Fibroblast of lung (primary cell): ENCODE measurements around the gene ZNRF1. TPM values are rescaled to one million over a fixed set of nuclear protein-coding genes. Genes with fewer than 3 reads are reported as not detected.

Experiments
- DNase-seq, 2 donors: peaks; one replicate each; pipeline versions ENCODE4 v3.0.0 to v3.0.0-alpha.2; 2010; ENCODE audit warnings: low read depth in 2 of 2
- H2AFZ ChIP-seq: 2 replicates; pipeline ENCODE4 v1.5.1; 2012; ENCODE audit warnings: low read length, control low read depth, inconsistent platforms
- H3K27ac ChIP-seq: 2 replicates; pipeline ENCODE4 v1.5.1; 2011; ENCODE audit warnings: low read length, control low read depth; ENCODE audit not compliant: insufficient read depth
- H3K27me3 ChIP-seq: 2 replicates; pipeline ENCODE4 v1.5.1; 2011; ENCODE audit warnings: mild to moderate bottlenecking, low read length; ENCODE audit not compliant: control insufficient read depth, insufficient read depth
- H3K36me3 ChIP-seq: 2 replicates; pipeline ENCODE4 v1.5.1; 2011; ENCODE audit warnings: low read length; ENCODE audit not compliant: control insufficient read depth, insufficient read depth
- H3K4me1 ChIP-seq: 2 replicates; pipeline ENCODE4 v1.5.1; 2011; ENCODE audit warnings: low read length; ENCODE audit not compliant: control insufficient read depth, insufficient read depth; ENCODE audit errors: extremely low read depth
- H3K4me2 ChIP-seq: 2 replicates; pipeline ENCODE4 v1.5.1; 2011; ENCODE audit warnings: low read length, control low read depth; ENCODE audit not compliant: insufficient read depth; ENCODE audit errors: extremely low read depth
- H3K4me3 ChIP-seq, 4 experiments: fragments of 200-600 bp in 1 of 4; sonication (generic) in 1 of 4; replicated peaks in 1 of 4; 2 replicates each; pipeline ENCODE4 v1.5.1; 2011 to 2016; ENCODE audit warnings: low read length in 4 of 4, low read depth in 3 of 4, mild to moderate bottlenecking in 3 of 4, control low read depth in 2 of 4, inconsistent platforms in 1 of 4, mixed read lengths in 1 of 4; ENCODE audit not compliant: insufficient read depth in 1 of 4; ENCODE audit errors: control extremely low read depth in 1 of 4
- H3K79me2 ChIP-seq: 2 replicates; pipeline ENCODE4 v1.5.1; 2012; ENCODE audit warnings: mild to moderate bottlenecking, low read length, inconsistent platforms; ENCODE audit not compliant: control insufficient read depth, insufficient read depth
- H3K9ac ChIP-seq: 2 replicates; pipeline ENCODE4 v1.5.1; 2011; ENCODE audit warnings: mild to moderate bottlenecking, low read length, control low read depth; ENCODE audit not compliant: insufficient read depth
- H3K9me3 ChIP-seq: 2 replicates; pipeline ENCODE4 v1.5.1; 2012; ENCODE audit warnings: low read depth, low read length; ENCODE audit not compliant: control insufficient read depth, insufficient read depth
- H4K20me1 ChIP-seq: 2 replicates; pipeline ENCODE4 v1.5.1; 2011; ENCODE audit warnings: low read length; ENCODE audit not compliant: control insufficient read depth, insufficient read depth; ENCODE audit errors: extremely low read depth
- CTCF ChIP-seq, 2 donors: IDR thresholded peaks in 1 of 2; conservative IDR thresholded peaks in 1 of 2; 1 replicate in 1 of 2; 2 replicates in 1 of 2; pipeline ENCODE4 v1.5.1; 2011 to 2012; ENCODE audit warnings: low read length in 2 of 2, control low read depth in 1 of 2, inconsistent platforms in 1 of 2, low read depth in 1 of 2, mild to moderate bottlenecking in 1 of 2
- EZH2 ChIP-seq: IDR thresholded peaks from 2 replicates; pipeline ENCODE4 v1.5.1; 2012; ENCODE audit warnings: low read length, control low read depth, mild to moderate bottlenecking; ENCODE audit errors: missing control alignments
- polyA plus RNA-seq, 2 donors: library from polyadenylated mRNA; depleted of rRNA in 1 of 2; stranded (reverse) in 1 of 2; unstranded in 1 of 2; fragments of >200 nt; gene quantifications; 2 replicates each; pipeline ENCODE4 v1.2.1, GENCODE V29; 2011 to 2012; ENCODE audit warnings: missing spikeins in 1 of 2
- total RNA-seq: library from RNA; depleted of rRNA; stranded (reverse); fragments of >200 nt; gene quantifications from 2 replicates; pipeline ENCODE4 v1.2.1, GENCODE V29; 2014

ZNRF1 gene
- total and polyA plus RNA-seq, 2 donors (not counting 1 experiment from before 2014, with no cell fraction given) = 21.0 to 21.1 TPM

GRCh38 chr16:75147968-75148310, 149.1 kb downstream of the ZNRF1 start:
- Histone ChIP-seq H3K9me3 (no peaks in the 10 kb centered on the region), H3K4me1 (no peaks in the 10 kb centered on the region), H3K27ac (no peak overlapping the region), H3K27me3 (peaks cover 3% of the 10 kb centered on the region), H3K79me2 (peaks cover 5% of the 10 kb centered on the region), H4K20me1 (no peaks in the 10 kb centered on the region), H3K36me3 (no peaks in the 10 kb centered on the region), H3K4me3 (peak overlapping the region; percentile 41 to 99 (median 85)), H3K4me2 (peak overlapping the region; percentile 74), H2AFZ (peak overlapping the region; percentile 29), H3K9ac (no peak overlapping the region)
- DNase-seq = no peak
- TF ChIP-seq EZH2 (no peak), CTCF (conservative IDR thresholded peaks at IDR 0.05 in 1 of 2, IDR thresholded peaks at IDR 0.05 in 1 of 2; ENCODE audit: low read depth in 1 of 2, low read length in 2 of 2) (no peak)

GRCh38 chr16:75148311-75149195, 149.7 kb downstream of the ZNRF1 start, which contains the start of gene ZFP1:
Gene ZFP1 (plus strand): TSS chr16:75148524. CDS start chr16:75152952, 4,428 bp downstream.
- H3K79me2 ChIP-seq = peaks cover 5% of the 10 kb centered on the region
- H3K36me3 ChIP-seq = no peaks in the 10 kb centered on the region
- peak within 1 kb of the TSS; percentile 91 for H3K9ac ChIP-seq
- H3K27me3 ChIP-seq = peaks cover 3% of the 10 kb centered on the region
- no peaks in the 10 kb centered on the region for H3K9me3 ChIP-seq
- H4K20me1 ChIP-seq = no peaks in the 10 kb centered on the region
- peak within 1 kb of the TSS; percentile 74 for H3K27ac ChIP-seq
- H3K4me3 ChIP-seq = peak within 1 kb of the TSS; percentile 75 to 99 (median 85)
- peak within 1 kb of the TSS; percentile 81 for H3K4me2 ChIP-seq
- DNase-seq = peak; percentile 85 to 93
- H3K4me1 ChIP-seq = no peaks in the 10 kb centered on the region
- H2AFZ ChIP-seq = peak within 1 kb of the TSS; percentile 96
- TF ChIP-seq EZH2 = no peak
- TF ChIP-seq CTCF (conservative IDR thresholded peaks at IDR 0.05 in 1 of 2, IDR thresholded peaks at IDR 0.05 in 1 of 2; ENCODE audit: low read depth in 1 of 2, low read length in 2 of 2) = no peak

- Histone ChIP-seq H4K20me1 (no peaks in the 10 kb centered on the region), H3K36me3 (no peaks in the 10 kb centered on the region), H3K4me2 (no peak overlapping the region), H3K9ac (no peak overlapping the region), H3K27ac (no peak overlapping the region), H2AFZ (no peak overlapping the region), H3K79me2 (peaks cover 5% of the 10 kb centered on the region), H3K4me1 (no peaks in the 10 kb centered on the region), H3K27me3 (peaks cover 3% of the 10 kb centered on the region), H3K9me3 (no peaks in the 10 kb centered on the region), H3K4me3 (no peak overlapping the region)
- TF ChIP-seq EZH2 = no peak
- TF ChIP-seq CTCF (conservative IDR thresholded peaks at IDR 0.05 in 1 of 2, IDR thresholded peaks at IDR 0.05 in 1 of 2; ENCODE audit: low read depth in 1 of 2, low read length in 2 of 2) = no peak
- no peak for DNase-seq
Measured at GRCh38 chr16:75151798-75152197, 153.0 kb downstream of the ZNRF1 start.
